ENCODE measurements around the gene APEH. TPM values are rescaled to one million over a fixed set of nuclear protein-coding genes. Genes with fewer than 3 reads are reported as not detected.

The APEH gene
- total and polyA plus RNA-seq, 2 of the 4 experiments (the other 2 are of a cell fraction) = 89.2 to 142 TPM

- Histone ChIP-seq H4K91ac (ENCODE audit: insufficient read depth, low read depth, low read length) (no peak overlapping the region), H2BK120ac (ENCODE audit: low read depth, low read length) (no peak overlapping the region), H3K18ac (ENCODE audit: low read depth, low read length) (no peak overlapping the region), H2BK15ac (ENCODE audit: low read depth, low read length) (no peak overlapping the region), H3K9ac (ENCODE audit: low read depth, low read length) (no peak overlapping the region), H3K27ac (ENCODE audit: insufficient read depth, low read length) (no peak overlapping the region), H4K8ac (ENCODE audit: low read depth in 2 of 2, low read length in 2 of 2) (no peak overlapping the region), H3K4me1 (ENCODE audit: control insufficient read depth, insufficient read depth, low read length) (no peaks in the 10 kb centered on the region), H3K79me1 (ENCODE audit: low read depth in 1 of 2, low read length in 2 of 2) (no peaks in the 10 kb centered on the region), H3K4me3 (ENCODE audit: insufficient read depth, low read depth, low read length) (no peak overlapping the region), H2BK5ac (ENCODE audit: low read depth, low read length, poor library complexity, severe bottlenecking) (no peak overlapping the region), H3K9me3 (ENCODE audit: control insufficient read depth, insufficient read depth, low read length) (no peaks in the 10 kb centered on the region), H3K4me2 (ENCODE audit: low read depth, low read length) (no peak overlapping the region), H3K36me3 (ENCODE audit: control insufficient read depth, insufficient read depth, low read length) (no peaks in the 10 kb centered on the region), H3K23ac (ENCODE audit: low read depth, low read length) (no peak overlapping the region), H2AK9ac (replicated peaks; ENCODE audit: low read depth, low read length, poor library complexity) (no peak overlapping the region), H3K14ac (replicated peaks; ENCODE audit: low read depth, low read length) (no peak overlapping the region), H3K4ac (ENCODE audit: low read depth, low read length) (no peak overlapping the region), H2AFZ (replicated peaks; ENCODE audit: low read length, poor library complexity) (no peak overlapping the region), H2AK5ac (ENCODE audit: low read depth, low read length) (no peak overlapping the region), H2BK20ac (ENCODE audit: low read depth, low read length) (no peak overlapping the region), H3K27me3 (ENCODE audit: control insufficient read depth, insufficient read depth, low read length) (peaks cover 42% of the 10 kb centered on the region), H3K56ac (ENCODE audit: extremely low read depth, insufficient read depth, low read length) (no peak overlapping the region), H4K5ac (ENCODE audit: low read depth, low read length) (no peak overlapping the region), H4K20me1 (ENCODE audit: insufficient read depth, low read length) (no peaks in the 10 kb centered on the region), H3K9me1 (ENCODE audit: insufficient read depth, low read length) (no peaks in the 10 kb centered on the region)
- intact Hi-C loops (cut with micrococcal nuclease) (no loop called here), dilution Hi-C loops (cut with HindIII; ENCODE audit: low sequenced_read_pairs, unreplicated experiment) (no loop called here), in situ Hi-C loops (cut with MboI; ENCODE audit: low sequenced_read_pairs) (no loop called here)
- BruUV-seq (replicated peaks) = no TSS peak
- ChIA-PET POLR2A (ENCODE audit: unreplicated experiment) (no interaction called here), CTCF (no interaction called here)
- WGBS, 2 experiments (ENCODE audit: extremely low coverage in 2 of 2, insufficient read length in 1 of 2) = 40% methylated on average over 1 of the region's 2 CpGs; no CpG with 5 or more reads in 1 of the 2 experiments
- no peak for TF ChIP-seq CTCF (conservative IDR thresholded peaks at IDR 0.05; ENCODE audit: low read depth, low read length)
- no peak for TF ChIP-seq RAD21 (IDR thresholded peaks at IDR 0.05; ENCODE audit: low read length)
- no peak for TF ChIP-seq BHLHE40 (IDR thresholded peaks at IDR 0.05; ENCODE audit: low read depth, low read length)
- no peak for TF ChIP-seq NFE2L2 (IDR thresholded peaks at IDR 0.05; ENCODE audit: low read depth, low read length)
- TF ChIP-seq SMC3 (IDR thresholded peaks at IDR 0.05; ENCODE audit: low read depth, low read length) = no peak
- no peak for TF ChIP-seq MXI1 (IDR thresholded peaks at IDR 0.05; ENCODE audit: borderline replicate concordance, low read depth, low read length)
- TF ChIP-seq RCOR1 (IDR thresholded peaks at IDR 0.05; ENCODE audit: insufficient replicate concordance, low read length) = no peak
- TF ChIP-seq POLR2A (IDR thresholded peaks at IDR 0.05; ENCODE audit: low read depth, low read length) = no peak
- TF ChIP-seq MAZ (IDR thresholded peaks at IDR 0.05; ENCODE audit: borderline replicate concordance, low read depth, low read length) = no peak
- no peak for TF ChIP-seq ELK1 (IDR thresholded peaks at IDR 0.05; ENCODE audit: borderline replicate concordance, low read depth, low read length)
- TF ChIP-seq MAFK (IDR thresholded peaks at IDR 0.05; ENCODE audit: low read depth, low read length) = no peak
- no peak for TF ChIP-seq USF2 (IDR thresholded peaks at IDR 0.05; ENCODE audit: low read depth, low read length)
- no peak for TF ChIP-seq CEBPB (IDR thresholded peaks at IDR 0.05; ENCODE audit: low read depth, low read length)
- no peak for TF ChIP-seq FOS (IDR thresholded peaks at IDR 0.05; ENCODE audit: low read depth, low read length)
- no peak for TF ChIP-seq RFX5 (IDR thresholded peaks at IDR 0.05; ENCODE audit: low read depth, low read length)
- TF ChIP-seq CHD1 (IDR thresholded peaks at IDR 0.05; ENCODE audit: low read depth, low read length) = no peak
- no peak for DNase-seq
- no peak for ATAC-seq (ENCODE audit: low read depth)
Observed at GRCh38 chr3:49658711-49659110, 15.4 kb upstream of the APEH start.
